HG03095 (cell line): ENCODE data around the gene RASSF4.

Experiments used
- ATAC-seq: cut with Tn5 transposase; IDR thresholded peaks from one replicate; pipeline ENCODE4 v1.9.1; 2021; ENCODE audit warnings: moderate library complexity; ENCODE audit not compliant: unreplicated experiment

Gene RASSF4, protein sequence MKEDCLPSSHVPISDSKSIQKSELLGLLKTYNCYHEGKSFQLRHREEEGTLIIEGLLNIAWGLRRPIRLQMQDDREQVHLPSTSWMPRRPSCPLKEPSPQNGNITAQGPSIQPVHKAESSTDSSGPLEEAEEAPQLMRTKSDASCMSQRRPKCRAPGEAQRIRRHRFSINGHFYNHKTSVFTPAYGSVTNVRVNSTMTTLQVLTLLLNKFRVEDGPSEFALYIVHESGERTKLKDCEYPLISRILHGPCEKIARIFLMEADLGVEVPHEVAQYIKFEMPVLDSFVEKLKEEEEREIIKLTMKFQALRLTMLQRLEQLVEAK

DNA sequence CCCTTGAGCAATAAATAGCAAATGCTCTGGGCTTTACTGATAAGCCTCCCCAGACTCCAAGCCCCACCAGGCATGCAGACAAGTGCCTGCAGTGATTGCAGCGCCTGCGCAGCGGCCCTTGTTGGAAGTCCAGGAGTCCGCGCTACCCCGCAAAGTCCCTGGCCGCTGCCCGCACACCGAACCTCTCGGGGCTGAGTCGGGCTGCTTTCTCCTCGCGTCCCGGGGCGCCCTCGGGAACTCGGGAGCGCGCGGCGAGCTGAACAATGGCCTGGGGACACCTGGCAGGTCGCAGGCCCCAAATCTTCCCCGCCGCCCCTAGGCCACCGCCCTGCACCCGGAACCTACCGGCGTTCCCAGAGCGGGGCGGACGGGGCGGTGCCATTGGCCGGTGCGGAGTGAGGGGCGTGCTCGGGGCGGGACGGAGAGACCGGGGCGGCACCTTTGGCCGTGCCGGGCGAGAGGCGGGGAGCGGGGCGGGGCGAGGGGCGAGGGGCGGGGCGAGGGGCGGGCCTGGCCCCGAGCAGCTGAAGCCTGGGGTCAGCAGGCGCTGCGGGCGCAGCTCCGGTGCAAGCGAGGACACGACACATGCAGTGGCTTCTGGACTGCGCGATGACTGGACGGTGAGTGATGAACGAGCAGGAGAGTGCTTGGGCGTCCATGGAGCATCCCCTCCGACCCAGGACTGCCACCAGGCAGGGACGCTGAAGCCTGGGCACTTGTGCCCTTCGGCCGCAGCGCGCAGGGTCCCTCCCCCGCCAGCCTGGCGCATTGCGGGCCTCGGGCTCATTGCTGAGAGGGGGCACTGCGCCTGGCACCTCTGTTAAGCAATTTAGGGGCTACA is at the start of gene RASSF4:
RASSF4 (plus strand) TSS at position 556 of the 841 bp plus-strand sequence. CDS start 10,401 bp downstream, outside the sequence.
- ATAC-seq, result peak; percentile 95

DNA sequence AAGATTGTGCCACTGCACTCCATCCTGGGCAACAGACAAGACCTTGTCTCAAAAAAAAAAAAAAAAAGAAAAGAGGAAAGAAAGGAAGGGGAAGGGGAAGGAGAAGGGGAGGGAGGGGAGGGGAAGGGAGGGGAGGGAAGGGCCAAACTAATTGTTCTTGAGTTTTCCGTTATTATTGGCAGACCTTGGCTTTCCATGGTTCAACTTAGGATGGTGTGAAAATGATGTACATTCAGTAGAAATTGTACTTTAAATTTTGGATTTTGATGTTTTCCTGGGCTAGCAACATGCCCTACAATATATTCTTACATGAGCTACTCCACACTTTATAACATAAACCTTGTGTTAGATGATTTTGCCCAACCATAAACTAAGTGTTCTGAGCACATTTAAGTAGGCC is 49.7 kb upstream of the RASSF4 start:
- ATAC-seq, result no peak

DNA sequence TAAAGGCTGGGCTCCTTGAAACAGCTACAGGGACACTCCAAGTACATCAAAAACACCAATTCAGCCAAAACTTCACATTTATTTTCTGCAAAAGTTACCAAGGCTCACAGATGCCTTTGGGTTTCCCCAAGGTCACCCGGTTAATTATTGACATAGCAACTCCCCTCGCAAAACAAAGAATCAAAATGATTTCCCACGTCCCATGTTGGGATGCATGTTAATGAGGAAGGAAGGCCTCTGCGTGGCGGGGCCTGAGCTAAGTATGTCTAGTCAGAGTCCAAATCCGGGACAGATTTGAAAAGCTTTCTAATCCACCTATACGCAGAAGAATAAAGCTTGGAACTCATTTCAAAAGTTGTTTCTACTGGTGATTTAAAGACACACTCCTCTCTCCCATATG is 49.0 kb upstream of the RASSF4 start:
- no peak for ATAC-seq

DNA sequence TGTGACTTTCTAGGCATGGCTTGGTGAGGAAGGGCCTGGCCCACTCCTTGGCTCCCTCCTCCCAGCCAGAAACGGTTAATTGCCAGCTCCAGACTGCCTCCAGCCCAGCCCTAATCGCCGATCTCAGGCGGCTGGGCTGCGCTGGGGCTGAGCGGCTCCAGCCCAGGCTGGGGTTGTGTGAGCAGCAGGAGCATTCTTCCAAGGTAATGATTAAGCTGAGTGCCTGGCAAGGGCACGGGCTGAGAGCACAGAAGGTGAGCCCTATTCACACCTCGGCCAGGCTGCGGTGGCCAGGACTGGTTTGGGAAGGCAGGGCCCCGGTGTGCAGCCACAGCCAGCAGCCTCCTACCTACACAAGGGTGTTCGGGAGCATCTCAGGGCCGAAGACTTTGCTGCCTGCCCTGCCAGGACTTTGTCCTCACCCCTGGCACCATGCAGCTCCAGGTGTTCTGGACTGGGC is 48.5 kb upstream of the RASSF4 start, which contains the start of gene TMEM72:
TMEM72 (plus strand) TSS at position 257 of the 460 bp plus-strand sequence; CDS start at position 433, 176 bp downstream.
- ATAC-seq, result no peak

DNA sequence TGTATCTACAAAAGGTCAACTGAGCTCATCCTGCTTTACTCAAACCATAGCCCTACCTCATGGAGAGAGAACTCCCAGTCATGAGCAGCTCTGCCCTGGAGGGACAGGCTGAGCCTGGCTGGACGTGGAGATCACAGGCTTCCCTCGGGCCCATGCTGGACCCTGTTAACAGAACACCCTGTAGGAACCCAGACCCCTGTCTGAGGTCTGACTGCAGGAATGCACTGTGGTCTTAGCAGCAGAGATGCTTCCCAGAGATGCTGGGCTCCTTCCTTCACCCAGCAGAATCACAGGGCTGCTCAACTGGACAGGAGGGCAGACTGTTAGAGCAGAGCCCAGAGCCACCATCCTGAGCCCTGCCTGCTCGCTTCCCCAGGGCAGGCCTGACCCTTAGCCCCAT is 47.7 kb upstream of the RASSF4 start:
- ATAC-seq, result no peak

DNA sequence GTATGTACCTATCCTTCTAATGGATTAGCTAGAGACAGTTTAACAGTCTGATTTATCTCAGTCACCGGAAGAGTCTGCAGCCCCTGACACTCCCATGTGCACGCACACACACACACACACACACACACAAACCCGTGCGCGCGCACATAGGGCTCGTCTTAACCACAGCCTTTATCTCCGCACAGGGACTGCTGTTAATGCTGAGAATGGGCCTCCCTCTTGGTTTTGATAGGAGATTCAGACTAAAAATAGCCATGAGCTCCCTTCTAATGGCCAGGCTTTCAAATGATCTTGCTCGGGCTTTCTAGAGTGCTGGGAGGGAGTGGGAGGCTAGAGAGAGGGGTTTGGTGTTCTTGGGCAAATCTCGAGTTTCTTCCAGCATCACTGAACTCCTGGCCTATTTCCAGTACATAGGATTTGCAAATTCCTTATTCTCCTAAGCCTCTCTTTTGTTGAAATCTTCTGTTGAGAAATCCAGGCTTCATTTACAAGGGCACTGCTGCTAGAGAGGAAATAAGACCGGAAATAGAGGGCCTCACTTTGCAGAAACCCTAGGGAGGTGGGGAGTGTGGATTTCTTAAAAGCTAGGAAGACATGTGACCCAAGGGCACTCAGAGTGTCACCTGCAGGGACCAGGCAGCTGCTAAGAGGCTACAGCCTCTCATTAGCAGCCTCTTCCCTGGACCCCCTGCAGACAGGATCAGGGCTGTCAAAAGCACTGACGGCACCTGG is 46.1 kb upstream of the RASSF4 start:
- no peak for ATAC-seq

DNA sequence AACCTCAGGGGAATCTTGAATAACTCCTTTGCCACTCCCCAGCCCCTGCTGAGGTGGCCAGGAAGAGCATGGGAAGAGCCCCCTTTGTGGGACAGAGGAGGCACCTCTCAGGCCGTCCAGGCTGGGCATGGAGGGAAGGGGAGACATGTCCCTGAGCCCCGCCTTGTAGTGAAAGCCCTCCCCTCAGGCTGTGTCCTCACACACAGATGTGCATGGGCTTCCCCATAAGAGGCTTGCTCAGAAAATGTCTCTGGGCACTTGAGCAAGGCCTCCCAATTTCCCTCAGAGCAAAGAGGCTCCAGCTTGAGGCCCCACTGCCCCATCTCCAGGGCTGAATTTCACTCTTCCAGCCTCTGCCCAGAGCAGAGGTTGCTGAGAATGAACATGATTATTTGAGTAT is 44.7 kb upstream of the RASSF4 start:
- ATAC-seq, result no peak

DNA sequence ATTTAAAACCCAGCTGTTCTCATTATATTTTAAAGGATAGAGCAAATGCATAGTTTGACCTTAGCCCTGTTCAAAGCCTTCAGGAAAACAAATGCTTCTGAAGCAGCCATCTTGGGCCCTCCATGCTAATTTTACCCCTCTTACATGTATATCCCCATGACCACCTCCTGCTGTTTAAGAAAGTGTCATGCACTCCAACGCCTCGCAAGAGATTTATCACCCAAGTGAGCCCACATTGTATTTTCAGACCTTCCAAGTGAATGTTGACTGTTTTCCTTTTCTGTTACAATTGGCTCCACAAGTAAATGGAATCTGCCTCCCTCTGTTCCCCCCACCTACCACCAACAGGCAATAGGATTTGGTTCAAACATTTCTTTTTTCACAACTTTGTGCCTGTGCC is 43.2 kb upstream of the RASSF4 start:
- ATAC-seq, result no peak

DNA sequence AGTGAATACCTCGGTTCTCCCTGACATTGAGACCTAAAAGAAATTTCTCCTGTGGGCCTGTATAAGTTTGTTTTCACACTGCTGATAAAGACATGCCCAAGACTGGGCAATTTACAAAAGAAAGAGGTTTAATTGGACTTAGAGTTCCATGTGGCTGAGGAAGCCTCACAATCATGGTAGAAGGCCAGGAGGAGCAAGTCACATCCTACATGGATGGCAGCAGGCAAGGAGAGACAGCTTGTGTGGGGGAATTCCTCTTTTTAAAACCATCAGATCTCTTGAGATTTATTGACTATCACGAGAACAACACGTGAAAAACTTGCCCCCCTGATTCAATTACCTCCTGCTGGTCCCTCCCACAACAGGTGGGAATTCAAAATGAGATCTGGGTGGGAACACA is 41.8 kb upstream of the RASSF4 start:
- no peak for ATAC-seq

DNA sequence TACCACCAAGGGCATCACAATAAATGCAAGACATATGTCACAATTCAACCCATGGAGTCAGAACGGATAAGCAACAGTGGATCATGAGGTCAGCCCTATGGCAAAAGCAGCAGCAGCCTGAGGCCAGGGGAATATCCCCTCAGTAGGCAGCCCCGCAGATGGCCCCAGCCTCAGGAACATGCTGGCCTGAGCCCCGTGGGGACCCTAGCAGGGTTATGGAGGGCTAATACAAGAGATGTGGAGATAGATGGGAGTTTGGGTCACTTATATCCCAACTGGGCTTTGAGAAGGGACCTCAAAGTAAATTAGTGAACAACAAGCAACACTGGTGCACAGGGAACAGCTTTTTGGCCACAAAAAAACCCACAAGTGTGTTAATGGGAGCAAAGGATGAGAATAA is 39.4 kb upstream of the RASSF4 start:
- no peak for ATAC-seq

DNA sequence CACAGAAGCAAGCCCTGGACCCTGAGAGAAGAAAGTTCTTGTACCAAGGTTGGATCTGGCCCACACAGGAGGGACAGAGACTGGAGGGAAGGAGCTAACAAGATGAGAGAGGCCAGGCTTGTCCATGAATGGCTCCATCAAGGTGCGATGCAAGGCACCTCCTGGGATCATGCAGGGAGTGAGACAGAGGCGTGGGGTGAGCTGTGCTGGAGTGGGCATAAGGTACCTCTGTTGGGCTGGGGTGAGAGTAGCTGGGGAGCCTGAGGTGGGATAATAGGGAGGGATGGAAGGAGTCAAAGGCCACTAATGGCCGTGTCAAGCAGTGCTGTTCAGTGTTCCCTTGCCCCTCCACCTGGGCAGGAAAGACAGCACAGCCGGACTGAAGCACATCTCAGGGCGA is 38.5 kb upstream of the RASSF4 start:
- no peak for ATAC-seq

DNA sequence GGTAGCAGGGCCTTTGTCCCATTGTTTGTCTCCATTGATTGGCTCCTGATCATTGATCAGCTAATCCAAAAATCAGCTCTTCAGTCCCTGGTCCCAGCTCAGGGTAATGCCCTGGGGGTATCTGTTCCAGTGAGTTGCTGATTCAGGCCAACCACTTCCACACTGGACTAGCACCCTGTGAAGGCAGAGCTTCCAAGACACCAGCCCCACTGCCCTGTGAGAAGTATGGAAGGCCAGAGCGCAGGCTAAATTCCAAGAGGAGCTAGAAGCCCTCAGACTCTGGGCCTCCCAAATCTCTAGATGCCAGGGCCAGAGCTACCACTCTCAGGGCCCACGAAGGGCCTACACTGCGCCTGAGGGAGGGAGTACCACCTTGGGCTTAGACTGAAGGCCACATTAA is 38.1 kb upstream of the RASSF4 start:
- no peak for ATAC-seq

DNA sequence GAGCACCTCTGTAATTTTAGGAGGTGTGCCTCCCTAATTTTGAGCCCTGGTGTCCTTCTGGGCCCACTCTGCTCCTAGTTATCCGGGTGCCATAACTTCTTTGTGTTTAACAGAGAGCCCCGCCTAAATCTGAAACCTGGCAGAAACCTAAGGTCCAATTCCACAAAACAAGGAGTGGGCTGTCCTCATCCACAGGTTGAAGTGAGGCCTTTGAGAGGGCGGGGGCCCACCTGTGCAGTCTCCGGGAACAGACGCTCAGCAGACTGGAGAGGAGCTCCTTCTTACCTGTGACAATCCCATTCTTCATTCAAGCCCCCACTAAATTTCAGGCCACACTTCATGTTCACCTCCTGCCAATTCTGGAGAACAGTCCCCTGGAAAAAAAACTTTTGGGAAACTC is 37.6 kb upstream of the RASSF4 start:
- no peak for ATAC-seq

DNA sequence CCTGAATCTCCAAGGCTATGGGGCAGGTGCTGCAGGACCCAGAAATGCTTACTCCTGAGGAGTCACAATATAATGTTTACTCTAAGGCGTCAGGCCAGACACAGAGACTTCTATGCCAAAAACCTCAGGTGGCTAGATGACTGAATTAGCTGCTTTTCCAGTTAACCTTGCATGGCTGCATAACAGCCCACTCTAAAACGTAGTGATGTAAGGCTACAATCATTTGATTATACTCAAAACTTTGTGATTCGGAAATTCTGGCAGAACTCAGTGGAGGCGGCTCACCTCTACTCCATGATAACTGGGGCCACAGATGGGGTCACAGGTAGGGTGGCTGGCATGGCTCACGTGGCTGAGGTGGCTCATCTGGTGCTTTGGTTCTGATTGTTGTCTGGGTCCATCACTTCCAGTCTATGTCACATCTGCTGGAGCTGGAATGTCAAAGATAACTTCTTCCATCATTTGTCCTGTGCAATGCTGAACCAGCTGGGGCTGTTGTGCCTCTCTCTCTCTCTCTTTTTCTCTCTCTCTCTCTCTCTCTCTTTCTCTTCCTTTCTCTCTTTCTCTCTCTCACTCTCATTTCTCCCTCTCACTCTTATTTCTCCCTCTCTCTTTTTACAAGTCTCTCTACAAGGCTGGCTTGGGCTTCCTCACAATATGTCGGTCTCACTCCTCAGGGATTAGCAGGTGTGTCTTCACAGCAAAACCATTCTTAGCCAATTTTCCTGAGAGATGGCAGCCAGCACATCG is 36.6 kb upstream of the RASSF4 start:
- ATAC-seq, result no peak

DNA sequence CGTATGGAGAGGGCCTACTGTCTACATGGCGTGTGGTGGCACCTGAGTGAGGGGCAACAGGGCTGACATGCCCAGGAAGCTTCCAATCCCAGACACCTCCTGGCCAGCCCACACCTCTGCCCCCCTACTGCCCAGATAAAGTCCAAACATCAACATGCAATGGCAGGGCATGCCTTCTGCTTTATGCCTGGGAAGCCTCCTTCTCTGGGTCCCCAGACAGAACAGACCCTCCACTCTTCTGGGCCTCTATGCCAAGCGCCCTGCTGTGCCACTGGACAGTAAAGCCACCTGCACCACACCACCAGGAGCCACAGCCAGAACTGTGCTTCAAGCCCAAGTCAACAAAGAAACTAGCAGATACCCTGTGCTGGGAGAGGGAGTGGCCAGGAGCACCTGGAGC is 36.0 kb upstream of the RASSF4 start:
- no peak for ATAC-seq

DNA sequence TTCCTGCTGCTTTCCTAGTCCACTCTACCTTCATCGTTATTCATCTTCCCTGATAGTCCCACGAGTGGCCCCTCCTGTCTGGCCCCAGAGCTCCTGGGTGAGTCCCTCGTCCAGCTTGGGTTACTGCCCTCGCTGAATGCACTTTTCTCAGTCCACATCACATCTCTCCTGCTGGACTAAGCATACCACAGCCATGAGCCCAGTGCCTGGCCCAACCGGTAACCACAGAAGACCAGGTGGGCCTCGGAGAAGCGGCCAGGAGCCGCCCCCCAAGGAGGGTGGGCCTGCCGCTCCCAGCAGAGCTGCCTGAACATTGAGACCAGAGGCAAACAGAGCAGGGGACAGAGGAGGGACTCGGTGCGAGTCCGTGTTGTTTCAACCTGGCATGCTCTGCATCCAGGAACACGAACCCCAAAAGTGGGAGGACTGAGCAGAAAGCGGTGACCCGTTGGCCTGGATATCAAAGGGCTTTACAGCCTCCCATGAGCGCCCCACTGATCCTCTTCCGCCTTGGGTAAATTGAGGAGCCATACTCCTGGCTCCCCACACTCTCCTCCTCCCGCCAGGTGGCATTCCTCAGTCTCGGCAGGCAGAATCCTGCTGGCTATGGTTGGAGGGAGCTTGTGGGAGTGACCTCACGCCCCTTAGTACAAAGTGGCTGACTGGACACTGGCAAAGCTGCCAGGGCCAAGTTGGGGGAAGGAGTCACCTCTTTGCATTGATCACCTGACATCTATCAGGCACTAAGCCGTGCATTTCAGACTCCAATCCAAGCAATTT is 35.2 kb upstream of the RASSF4 start:
- ATAC-seq, result no peak

DNA sequence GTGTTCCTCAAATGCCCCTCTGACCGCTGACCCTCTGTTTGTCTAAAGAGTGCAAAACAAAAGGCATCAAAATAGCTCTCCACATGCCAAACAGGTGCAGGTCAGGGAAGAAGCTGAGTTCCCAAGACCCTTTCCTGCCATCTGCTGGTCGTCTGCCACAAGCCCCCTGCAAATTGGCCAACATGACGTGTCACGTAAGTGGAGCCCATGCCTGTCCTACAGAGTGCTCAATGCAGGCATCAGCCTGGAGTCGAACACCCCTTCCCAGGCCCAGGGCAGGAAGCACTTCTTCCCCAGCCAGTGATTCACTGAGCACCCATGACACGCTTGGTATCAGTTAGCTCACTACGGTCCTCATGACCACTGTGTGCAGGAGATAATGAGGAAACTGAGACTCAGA is 34.4 kb upstream of the RASSF4 start:
- no peak for ATAC-seq

DNA sequence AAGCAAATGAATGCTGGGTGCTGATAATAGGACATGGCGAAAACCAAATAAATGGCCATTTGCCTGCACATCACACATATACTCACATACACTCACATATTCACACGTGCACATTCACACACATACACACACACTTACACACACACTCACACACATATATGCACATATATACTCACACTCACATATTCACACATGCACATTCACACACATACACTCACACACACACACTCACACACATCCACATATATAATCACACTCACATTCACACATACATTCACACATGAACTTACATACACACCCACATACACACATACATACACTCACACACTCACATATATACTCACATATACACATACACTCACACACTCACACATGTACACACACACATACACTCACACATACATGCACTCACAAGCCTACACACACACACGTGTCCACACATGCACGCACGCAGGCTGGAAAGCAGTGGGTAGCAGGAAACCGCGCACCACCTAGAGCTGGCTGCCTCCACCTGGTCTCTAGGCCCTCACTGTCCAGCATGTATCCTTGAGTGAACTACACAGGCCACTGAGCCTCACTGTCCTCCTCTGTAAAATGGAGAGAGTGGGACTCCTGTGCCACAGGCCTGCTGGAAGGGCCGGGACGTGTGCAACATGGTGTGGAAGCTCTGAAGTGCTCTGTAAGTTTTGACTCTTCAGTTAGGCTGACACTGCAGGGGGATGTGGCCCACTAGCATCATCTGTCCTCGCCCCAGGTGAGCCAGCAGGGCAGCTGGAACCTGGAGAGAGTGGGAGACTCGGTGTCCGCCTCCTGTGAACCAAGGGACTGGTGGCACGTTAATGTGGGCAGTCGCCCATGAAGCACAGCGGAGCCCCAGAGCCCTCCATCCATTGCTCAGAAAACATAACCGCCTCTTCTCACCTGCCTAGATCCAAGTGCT is 33.5 kb upstream of the RASSF4 start:
- no peak for ATAC-seq
